GM11168 (cell line): ENCODE results near the gene DNAJC4.

ENCODE experiments used
- in situ Hi-C: fragments of 300-500 bp; cut with MboI; formaldehyde crosslinking; loops from one replicate; pipeline ENCODE4 v1.12.0; 2022; ENCODE audit warnings: low sequenced_read_pairs; ENCODE audit not compliant: unreplicated experiment

The DNAJC4 gene

GRCh38 chr11:64268025-64268892, 37.9 kb downstream of the DNAJC4 start:
- in situ Hi-C loops: no loop called here

GRCh38 chr11:64268893-64269539, 38.7 kb downstream of the DNAJC4 start:
- in situ Hi-C loops: no loop called here

GRCh38 chr11:64269540-64270220, 39.3 kb downstream of the DNAJC4 start:
- in situ Hi-C loops: no loop called here

GRCh38 chr11:64275031-64275800, 44.9 kb downstream of the DNAJC4 start:
- in situ Hi-C loops: no loop called here

- in situ Hi-C loops: no loop called here
Observed at GRCh38 chr11:64275841-64276240, 45.5 kb downstream of the DNAJC4 start.

- in situ Hi-C loops: no loop called here
Observed at GRCh38 chr11:64276653-64277431, 46.5 kb downstream of the DNAJC4 start.

GRCh38 chr11:64278576-64279190, 48.3 kb downstream of the DNAJC4 start:
- in situ Hi-C loops: no loop called here

- in situ Hi-C loops: no loop called here
Observed at GRCh38 chr11:64281957-64282770, 51.8 kb downstream of the DNAJC4 start.

- in situ Hi-C loops: no loop called here
Observed at GRCh38 chr11:64283092-64283491, 52.7 kb downstream of the DNAJC4 start.
